ENCODE results near the gene DPH2.

The DPH2 gene

GRCh38 chr1:43984855-43985254 lies 15.0 kb downstream of the DPH2 start:
- no peak for DNase-seq

GRCh38 chr1:43985984-43986595 lies 16.3 kb downstream of the DPH2 start:
- DNase-seq: no peak

- no peak for DNase-seq
Measured at GRCh38 chr1:43986712-43987111, 16.9 kb downstream of the DPH2 start.

- no peak for DNase-seq
Measured at GRCh38 chr1:43987159-43987902, 17.5 kb downstream of the DPH2 start.

GRCh38 chr1:43990271-43991199 lies 20.7 kb downstream of the DPH2 start:
- no peak for DNase-seq

GRCh38 chr1:43991200-43991475 lies 21.3 kb downstream of the DPH2 start:
- DNase-seq: no peak

- peak; percentile 75 for DNase-seq
Measured at GRCh38 chr1:43991476-43992231, 21.8 kb downstream of the DPH2 start, which contains the start of gene CCDC24. CCDC24 (plus strand) TSS chr1:43991599; CDS start chr1:43991879, 280 bp downstream.

- no peak for DNase-seq
Measured at GRCh38 chr1:43992232-43992995, 22.6 kb downstream of the DPH2 start.

GRCh38 chr1:43993206-43993914 lies 23.6 kb downstream of the DPH2 start:
- DNase-seq: no peak

GRCh38 chr1:43994071-43994470 lies 24.3 kb downstream of the DPH2 start:
- DNase-seq: no peak

GRCh38 chr1:43994794-43995790 lies 25.3 kb downstream of the DPH2 start:
- no peak for DNase-seq

GRCh38 chr1:43995984-43996732 lies 26.3 kb downstream of the DPH2 start:
- DNase-seq: no peak

- no peak for DNase-seq
Measured at GRCh38 chr1:43996733-43997115, 26.9 kb downstream of the DPH2 start.

- DNase-seq: no peak
Measured at GRCh38 chr1:43997295-43997999, 27.6 kb downstream of the DPH2 start.

GRCh38 chr1:43998000-43998378 lies 28.2 kb downstream of the DPH2 start:
- DNase-seq: no peak

- DNase-seq: no peak
Measured at GRCh38 chr1:43999455-43999854, 29.6 kb downstream of the DPH2 start.

GRCh38 chr1:44000122-44000665 lies 30.4 kb downstream of the DPH2 start:
- DNase-seq: no peak

GRCh38 chr1:44002165-44002564 lies 32.4 kb downstream of the DPH2 start:
- no peak for DNase-seq

Data from activated naive CD4-positive, alpha-beta T cell treated with anti-CD3 and anti-CD28 coated beads, Interleukin-2, amount 50 U/mL, for 16 hours (primary cell).